Neutrophil (primary cell): ENCODE measurements around the gene ERCC5.

ENCODE experiments used
- H3K27ac ChIP-seq: fragments of 200-600 bp; sonication (generic); 2 replicates; pipeline ENCODE4 v1.5.1; 2016; ENCODE audit warnings: mild to moderate bottlenecking, moderate library complexity
- H3K27me3 ChIP-seq: fragments of 200-600 bp; sonication (generic); 2 replicates; pipeline ENCODE4 v1.6.0; 2016; ENCODE audit warnings: mild to moderate bottlenecking
- H3K36me3 ChIP-seq: fragments of 200-600 bp; sonication (generic); 2 replicates; pipeline ENCODE4 v1.5.1; 2017
- H3K4me1 ChIP-seq, 2 experiments: fragments of 200-600 bp in 1 of 2; sonication (generic) in 1 of 2; 1 replicate in 1 of 2; 2 replicates in 1 of 2; pipeline versions ENCODE4 v1.5.1 to v1.6.1; 2013 to 2016; ENCODE audit warnings: low read depth in 1 of 2, low read length in 1 of 2, mild to moderate bottlenecking in 1 of 2, moderate library complexity in 1 of 2; ENCODE audit not compliant: control insufficient read depth in 1 of 2, insufficient read depth in 1 of 2
- H3K4me3 ChIP-seq, 2 experiments: fragments of 200-600 bp in 1 of 2; sonication (generic) in 1 of 2; 1 replicate in 1 of 2; 2 replicates in 1 of 2; pipeline ENCODE4 v1.5.1; 2013 to 2016; ENCODE audit warnings: low read depth in 1 of 2, low read length in 1 of 2, mild to moderate bottlenecking in 1 of 2, moderate library complexity in 1 of 2
- H3K9me3 ChIP-seq: fragments of 200-600 bp; sonication (generic); 2 replicates; pipeline ENCODE4 v1.5.1; 2016
- CTCF ChIP-seq: fragments of 200-600 bp; sonication (generic); IDR thresholded peaks from 2 replicates; pipeline ENCODE4 v1.5.1; 2016; ENCODE audit warnings: antibody characterized with exemption

The ERCC5 gene

GRCh38 chr13:102901615-102902305 is 55.9 kb downstream of the ERCC5 start:
- Histone ChIP-seq H3K9me3 (no peaks in the 10 kb centered on the region), H3K36me3 (no peaks in the 10 kb centered on the region), H3K27ac (no peak overlapping the region), H3K27me3 (no peaks in the 10 kb centered on the region), H3K4me1 (no peaks in the 10 kb centered on the region), H3K4me3 (no peak overlapping the region)
- no peak for TF ChIP-seq CTCF

- Histone ChIP-seq H3K4me3 (no peak overlapping the region), H3K36me3 (no peaks in the 10 kb centered on the region), H3K9me3 (no peaks in the 10 kb centered on the region), H3K4me1 (no peaks in the 10 kb centered on the region), H3K27ac (no peak overlapping the region), H3K27me3 (no peaks in the 10 kb centered on the region)
- TF ChIP-seq CTCF = no peak
These were observed 57.0 kb downstream of the ERCC5 start for GRCh38 chr13:102902789-102903347.

- no peak overlapping the region for H3K4me3 ChIP-seq
- no peaks in the 10 kb centered on the region for H3K4me1 ChIP-seq
- no peaks in the 10 kb centered on the region for H3K36me3 ChIP-seq
- H3K9me3 ChIP-seq = no peaks in the 10 kb centered on the region
- no peaks in the 10 kb centered on the region for H3K27me3 ChIP-seq
- no peak for TF ChIP-seq CTCF
- no peak overlapping the region for H3K27ac ChIP-seq
These were observed 58.0 kb downstream of the ERCC5 start for GRCh38 chr13:102903659-102904407.

GRCh38 chr13:102904408-102904862 is 58.6 kb downstream of the ERCC5 start:
- H3K36me3 ChIP-seq = no peaks in the 10 kb centered on the region
- no peaks in the 10 kb centered on the region for H3K27me3 ChIP-seq
- TF ChIP-seq CTCF = no peak
- H3K9me3 ChIP-seq = no peaks in the 10 kb centered on the region
- no peak overlapping the region for H3K27ac ChIP-seq
- H3K4me3 ChIP-seq = no peak overlapping the region
- H3K4me1 ChIP-seq = no peaks in the 10 kb centered on the region

GRCh38 chr13:102905905-102906771 is 60.3 kb downstream of the ERCC5 start:
- H3K4me1 ChIP-seq = no peaks in the 10 kb centered on the region
- no peak overlapping the region for H3K4me3 ChIP-seq
- H3K36me3 ChIP-seq = no peaks in the 10 kb centered on the region
- no peaks in the 10 kb centered on the region for H3K9me3 ChIP-seq
- H3K27ac ChIP-seq = no peak overlapping the region
- no peaks in the 10 kb centered on the region for H3K27me3 ChIP-seq
- no peak for TF ChIP-seq CTCF
